SK-N-SH treated with all-trans-retinoic acid at 6 μM for 48 hours (cell line): Measurements from ENCODE around the gene MAPK8.

Experiments used
- ATAC-seq: fragments of 200-7000 bp; cut with Tn5 transposase; 3 replicates; pipeline ENCODE4 v1.9.1; 2020; ENCODE audit warnings: mild to moderate bottlenecking, moderate library complexity
- ARNTL ChIP-seq: fragments of 450-650 bp; formaldehyde crosslinking; IDR thresholded peaks from 2 replicates; pipeline ENCODE4 v1.5.0; 2020; ENCODE audit warnings: low read depth, mild to moderate bottlenecking, moderate library complexity, borderline replicate concordance
- BACH2 ChIP-seq: fragments of 250-450 bp; sonication (Bioruptor Pico); IDR thresholded peaks from 2 replicates; pipeline ENCODE4 v1.9.0; 2021; ENCODE audit warnings: mild to moderate bottlenecking, borderline replicate concordance
- CSDC2 ChIP-seq: fragments of 250-450 bp; sonication (Bioruptor Pico); IDR thresholded peaks from 2 replicates; pipeline ENCODE4 v1.5.0; 2020; ENCODE audit warnings: mild to moderate bottlenecking, moderate library complexity
- ESRRG ChIP-seq: fragments of 250-450 bp; sonication (Bioruptor Pico); IDR thresholded peaks from 2 replicates; pipeline ENCODE4 v1.6.1; 2021; ENCODE audit warnings: mild to moderate bottlenecking
- ISL1 ChIP-seq: fragments of 250-450 bp; sonication (Bioruptor Pico); IDR thresholded peaks from 2 replicates; pipeline ENCODE4 v2.1.2; 2022; ENCODE audit warnings: mild to moderate bottlenecking, moderate library complexity
- OSR1 ChIP-seq: fragments of 250-450 bp; sonication (Bioruptor Pico); IDR thresholded peaks from 2 replicates; pipeline ENCODE4 v1.8.0; 2022; ENCODE audit warnings: moderate library complexity, mild to moderate bottlenecking, inconsistent platforms
- PPARA ChIP-seq: fragments of 250-450 bp; sonication (Bioruptor Pico); IDR thresholded peaks from 2 replicates; pipeline ENCODE4 v1.5.0; 2020; ENCODE audit warnings: mild to moderate bottlenecking, borderline replicate concordance
- RARB ChIP-seq: fragments of 250-450 bp; sonication (Bioruptor Pico); IDR thresholded peaks from 2 replicates; pipeline ENCODE4 v1.8.0; 2021; ENCODE audit warnings: mild to moderate bottlenecking, moderate library complexity
- TCF4 ChIP-seq: fragments of 250-450 bp; sonication (Bioruptor Pico); IDR thresholded peaks from 2 replicates; pipeline ENCODE4 v1.8.0; 2021; ENCODE audit warnings: mild to moderate bottlenecking, moderate library complexity, borderline replicate concordance
- TOX ChIP-seq: fragments of 250-450 bp; sonication (Bioruptor Pico); IDR thresholded peaks from 2 replicates; pipeline ENCODE4 v1.8.0; 2021; ENCODE audit warnings: mild to moderate bottlenecking, moderate library complexity, borderline replicate concordance
- TSHZ2 ChIP-seq: fragments of 250-450 bp; sonication (Bioruptor Pico); IDR thresholded peaks from 2 replicates; pipeline ENCODE4 v1.5.0; 2020; ENCODE audit warnings: mild to moderate bottlenecking, moderate library complexity
- ZC3H10 ChIP-seq: fragments of 250-450 bp; sonication (Bioruptor Pico); IDR thresholded peaks from 2 replicates; pipeline ENCODE4 v1.5.1; 2021; ENCODE audit warnings: mild to moderate bottlenecking, moderate library complexity
- ZNF565 ChIP-seq: fragments of 450-650 bp; formaldehyde crosslinking; conservative IDR thresholded peaks from 2 replicates; pipeline ENCODE4 v1.5.0; 2020; ENCODE audit warnings: low read depth, mild to moderate bottlenecking, moderate library complexity
- ZNF70 ChIP-seq: fragments of 450-650 bp; formaldehyde crosslinking; IDR thresholded peaks from 2 replicates; pipeline ENCODE4 v1.5.0; 2020; ENCODE audit warnings: mild to moderate bottlenecking, moderate library complexity
- ZNF8 ChIP-seq: fragments of 450-650 bp; formaldehyde crosslinking; IDR thresholded peaks from 2 replicates; pipeline ENCODE4 v1.5.0; 2020; ENCODE audit warnings: mild to moderate bottlenecking, moderate library complexity
- TF ChIP-seq, protein P1 (sequence below): fragments of 250-450 bp; sonication (Bioruptor Pico); IDR thresholded peaks from 2 replicates; pipeline ENCODE4 v1.8.0; 2020; ENCODE audit warnings: mild to moderate bottlenecking, moderate library complexity, borderline replicate concordance
- TF ChIP-seq, protein P2 (sequence below): fragments of 250-450 bp; sonication (Bioruptor Pico); IDR thresholded peaks from 2 replicates; pipeline ENCODE4 v1.5.1; 2020; ENCODE audit warnings: low read depth, mild to moderate bottlenecking, moderate library complexity

Gene MAPK8

GRCh38 chr10:48442090-48442808 lies 135.8 kb downstream of the MAPK8 start:
- no peak for ATAC-seq
- TF ChIP-seq PPARA (CRISPR knock-in tag), result no peak
- TF ChIP-seq CSDC2 (CRISPR knock-in tag), result no peak
- no peak for TF ChIP-seq TCF4 (CRISPR knock-in tag)
- no peak for TF ChIP-seq ARNTL
- no peak for TF ChIP-seq BACH2 (CRISPR knock-in tag)
- TF ChIP-seq ZNF565, result no peak
- no peak for TF ChIP-seq ZC3H10 (CRISPR knock-in tag)
- no peak for TF ChIP-seq OSR1
- TF ChIP-seq ZNF70 (CRISPR knock-in tag), result no peak
- TF ChIP-seq, all 23 proteins: peak for 0

- TF ChIP-seq ARNTL, result no peak
- TF ChIP-seq OSR1, result no peak
- TF ChIP-seq, protein P1, sequence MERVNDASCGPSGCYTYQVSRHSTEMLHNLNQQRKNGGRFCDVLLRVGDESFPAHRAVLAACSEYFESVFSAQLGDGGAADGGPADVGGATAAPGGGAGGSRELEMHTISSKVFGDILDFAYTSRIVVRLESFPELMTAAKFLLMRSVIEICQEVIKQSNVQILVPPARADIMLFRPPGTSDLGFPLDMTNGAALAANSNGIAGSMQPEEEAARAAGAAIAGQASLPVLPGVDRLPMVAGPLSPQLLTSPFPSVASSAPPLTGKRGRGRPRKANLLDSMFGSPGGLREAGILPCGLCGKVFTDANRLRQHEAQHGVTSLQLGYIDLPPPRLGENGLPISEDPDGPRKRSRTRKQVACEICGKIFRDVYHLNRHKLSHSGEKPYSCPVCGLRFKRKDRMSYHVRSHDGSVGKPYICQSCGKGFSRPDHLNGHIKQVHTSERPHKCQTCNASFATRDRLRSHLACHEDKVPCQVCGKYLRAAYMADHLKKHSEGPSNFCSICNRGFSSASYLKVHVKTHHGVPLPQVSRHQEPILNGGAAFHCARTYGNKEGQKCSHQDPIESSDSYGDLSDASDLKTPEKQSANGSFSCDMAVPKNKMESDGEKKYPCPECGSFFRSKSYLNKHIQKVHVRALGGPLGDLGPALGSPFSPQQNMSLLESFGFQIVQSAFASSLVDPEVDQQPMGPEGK (CRISPR knock-in tag), result no peak
- no peak for TF ChIP-seq TCF4 (CRISPR knock-in tag)
- ATAC-seq, result no peak
Measured at GRCh38 chr10:48442809-48443177, 136.3 kb downstream of the MAPK8 start.

DNA sequence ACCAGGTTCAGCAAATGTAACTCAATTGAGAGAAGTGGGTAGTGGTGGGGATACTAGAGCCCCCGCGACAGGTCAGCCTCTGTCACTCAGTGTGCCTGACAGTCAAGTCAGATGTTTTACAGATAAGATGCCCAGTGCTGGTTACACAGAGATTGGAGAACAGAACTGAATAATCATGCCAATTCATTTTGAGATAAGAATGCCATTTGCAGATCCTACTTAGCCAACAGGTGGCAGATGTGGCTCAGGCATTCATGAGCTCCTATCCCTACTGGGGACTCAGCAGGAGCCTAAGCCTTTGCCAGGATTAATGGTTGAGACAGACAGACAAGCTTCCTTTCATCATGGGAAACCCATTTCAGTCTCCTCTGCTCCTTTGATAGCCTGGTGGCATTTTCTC lies 137.8 kb downstream of the MAPK8 start:
- ATAC-seq, result peak; percentile 48; the same call in 2 of the 3 replicates
- TF ChIP-seq ZNF565 (no peak), ESRRG (CRISPR knock-in tag) (no peak), ARNTL (no peak), PPARA (CRISPR knock-in tag) (no peak), TSHZ2 (CRISPR knock-in tag) (no peak; the same call in 1 of the 2 replicates)
- TF ChIP-seq, protein P2, sequence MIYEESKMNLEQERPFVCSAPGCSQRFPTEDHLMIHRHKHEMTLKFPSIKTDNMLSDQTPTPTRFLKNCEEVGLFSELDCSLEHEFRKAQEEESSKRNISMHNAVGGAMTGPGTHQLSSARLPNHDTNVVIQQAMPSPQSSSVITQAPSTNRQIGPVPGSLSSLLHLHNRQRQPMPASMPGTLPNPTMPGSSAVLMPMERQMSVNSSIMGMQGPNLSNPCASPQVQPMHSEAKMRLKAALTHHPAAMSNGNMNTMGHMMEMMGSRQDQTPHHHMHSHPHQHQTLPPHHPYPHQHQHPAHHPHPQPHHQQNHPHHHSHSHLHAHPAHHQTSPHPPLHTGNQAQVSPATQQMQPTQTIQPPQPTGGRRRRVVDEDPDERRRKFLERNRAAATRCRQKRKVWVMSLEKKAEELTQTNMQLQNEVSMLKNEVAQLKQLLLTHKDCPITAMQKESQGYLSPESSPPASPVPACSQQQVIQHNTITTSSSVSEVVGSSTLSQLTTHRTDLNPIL, result no peak
- TF ChIP-seq, all 23 proteins: peak for 0

- TF ChIP-seq TOX (CRISPR knock-in tag) (no peak), OSR1 (no peak), ZNF8 (no peak), TCF4 (CRISPR knock-in tag) (no peak), TSHZ2 (CRISPR knock-in tag) (no peak), RARB (CRISPR knock-in tag) (no peak), ISL1 (CRISPR knock-in tag) (no peak), CSDC2 (CRISPR knock-in tag) (no peak)
- ATAC-seq, result peak; percentile 31
Measured at GRCh38 chr10:48444861-48445841, 138.7 kb downstream of the MAPK8 start.
